Spleen (tissue), 7 donors: ENCODE data around the gene NPIPA2.
"Not testable (repeated sequence)": the region's sequence is repeated elsewhere in the genome, so short reads cannot be mapped to it uniquely, and the experiment has no call there.

Experiments
- CTCF ChIP-seq, 11 experiments: fragments of 200-600 bp in 7 of 11; fragments of 450-650 bp in 4 of 11; sonication (generic) in 4 of 11; IDR thresholded peaks in 8 of 11; conservative IDR thresholded peaks in 3 of 11; 1 replicate in 7 of 11; 2 replicates in 4 of 11; pipeline versions ENCODE4 v1.4.0 to v1.8.0; 2016 to 2021; ENCODE audit warnings: antibody characterized with exemption in 11 of 11, inconsistent platforms in 4 of 11, mild to moderate bottlenecking in 1 of 11
- POLR2A ChIP-seq, 3 donors: fragments of 450-650 bp; IDR thresholded peaks; one replicate each; pipeline ENCODE4 v1.5.1; 2017; ENCODE audit warnings: antibody characterized with exemption in 3 of 3, mild to moderate bottlenecking in 1 of 3
- POLR2AphosphoS5 ChIP-seq, 3 donors: sonication (generic); formaldehyde crosslinking; IDR thresholded peaks; one replicate each; pipeline ENCODE4 v1.5.1; 2017; ENCODE audit warnings: antibody characterized with exemption in 3 of 3
- donor health status: DM: no; HTN: no; CAD: no; lungs with moderate emphysema.
- donor health status: DM: no; HTN: no; CAD: no.
- donor health status: DM: no; HTN: no; CAD: no.

GRCh38 chr16:14741794-14742193, 539 bp upstream of the NPIPA2 start:
- not testable (repeated sequence) for TF ChIP-seq CTCF (IDR thresholded peaks at IDR 0.05 in 8 of 11, conservative IDR thresholded peaks at IDR 0.05 in 3 of 11); POLR2A (IDR thresholded peaks at IDR 0.05); POLR2AphosphoS5 (IDR thresholded peaks at IDR 0.05)
